Sigmoid colon (tissue), 7 donors: ENCODE measurements around the gene XNDC1N. TPM values are rescaled to one million over a fixed set of nuclear protein-coding genes. Genes with fewer than 3 reads are reported as not detected.

Experiments used
- DNase-seq: peaks from one replicate; pipeline ENCODE4 v3.0.0-alpha.2; 2019
- H3K27ac ChIP-seq, 4 donors: fragments of 200-600 bp; sonication (generic); one replicate each; pipeline ENCODE4 v1.5.1; 2016 to 2019; ENCODE audit warnings: mild to moderate bottlenecking in 1 of 4
- H3K27me3 ChIP-seq, 3 donors: fragments of 200-600 bp; sonication (generic); one replicate each; pipeline ENCODE4 v1.5.1; 2019; ENCODE audit warnings: mild to moderate bottlenecking in 1 of 3
- H3K36me3 ChIP-seq, 4 donors: fragments of 200-600 bp; sonication (generic); one replicate each; pipeline ENCODE4 v1.5.1; 2016 to 2019
- H3K4me1 ChIP-seq, 4 donors: fragments of 200-600 bp; sonication (generic); one replicate each; pipeline ENCODE4 v1.5.1; 2017 to 2019
- H3K4me3 ChIP-seq, 4 donors: fragments of 200-600 bp; sonication (generic); one replicate each; pipeline ENCODE4 v1.5.1; 2017 to 2019; ENCODE audit warnings: mild to moderate bottlenecking in 2 of 4, moderate library complexity in 1 of 4
- H3K9me3 ChIP-seq, 4 donors: fragments of 200-600 bp in 3 of 4; sonication (generic) in 3 of 4; one replicate each; pipeline versions ENCODE4 v1.5.1 to v1.6.1; 2013 to 2019
- CTCF ChIP-seq, 4 experiments: fragments of 450-650 bp in 3 of 4; fragments of 200-600 bp in 1 of 4; IDR thresholded peaks; one replicate each; pipeline ENCODE4 v1.5.1; 2016 to 2019; ENCODE audit warnings: antibody characterized with exemption in 4 of 4, mild to moderate bottlenecking in 3 of 4, moderate library complexity in 2 of 4
- EP300 ChIP-seq, 4 donors: sonication (generic); formaldehyde crosslinking; IDR thresholded peaks; one replicate each; pipeline ENCODE4 v1.6.1; 2017; ENCODE audit warnings: antibody characterized with exemption in 4 of 4
- POLR2A ChIP-seq, 2 donors: fragments of 450-650 bp; IDR thresholded peaks; one replicate each; pipeline ENCODE4 v1.6.1; 2016; ENCODE audit warnings: antibody characterized with exemption in 2 of 2, mild to moderate bottlenecking in 2 of 2, moderate library complexity in 2 of 2
- POLR2AphosphoS5 ChIP-seq, 4 donors: sonication (generic); formaldehyde crosslinking; IDR thresholded peaks; one replicate each; pipeline ENCODE4 v1.6.1; 2017; ENCODE audit warnings: antibody characterized with exemption in 4 of 4
- WGBS, 2 donors: extraction: QIAGEN DNeasy Blood & Tissue Kit; methylation state at CpG; one replicate each; pipeline ENCODE4 v1.1.7; 2013; 5-methylcytosine and 5-hydroxymethylcytosine counted together
- intact Hi-C: fragments of 100-400 bp; cut with DNase I; formaldehyde crosslinking; loops from one replicate; pipeline ENCODE4 v1.15.1; 2023
- polyA plus RNA-seq, 3 donors: library from polyadenylated mRNA; stranded (reverse); fragments of 200-250 nt; gene quantifications; one replicate each; pipeline ENCODE4 v1.2.3, GENCODE V29; 2013
- total RNA-seq, 4 donors: library from RNA; depleted of rRNA; stranded (reverse); fragments of >200 nt; gene quantifications; one replicate each; pipeline ENCODE4 v1.1.0, GENCODE V29; 2016
- donor health status: healthy with polysubstance abuse.
- donor health status: Bipolar disorder and iron deficiency.
- donor health status: healthy.

Gene XNDC1N
- 1 to 10 TPM; 6.3 to 10.0 (median 8.2) TPM for total RNA-seq
- 1 to 10 TPM; 1.8 to 5.6 (median 1.8) TPM for polyA plus RNA-seq

GRCh38 chr11:71927820-71928736, at the start of gene XNDC1N:
TSS of gene XNDC1N (minus strand) at chr11:71928594. CDS start at chr11:71923353, 5,241 bp downstream.
- H3K36me3 ChIP-seq, result peaks cover 0 to 10% (median under 1%) of the 10 kb centered on the region in 4 donors
- 0% methylated on average over 40 of the region's 40 CpGs for WGBS, 2 donors
- no peaks in the 10 kb centered on the region for H3K27me3 ChIP-seq
- DNase-seq, result peak; percentile 86
- TF ChIP-seq EP300 (IDR thresholded peaks at IDR 0.05), result no peak
- no peak for TF ChIP-seq CTCF (IDR thresholded peaks at IDR 0.05)
- TF ChIP-seq POLR2AphosphoS5 (IDR thresholded peaks at IDR 0.05), result no peak
- no peak for TF ChIP-seq POLR2A (IDR thresholded peaks at IDR 0.05)
- intact Hi-C loops, result loop anchor here (5.0 kb wide), 1 partner anchor 294 kb away; the partner anchor contains the start of gene INPPL1
- H3K4me1 ChIP-seq, result peaks cover 0 to 39% (median 29%) of the 10 kb centered on the region in 4 donors
- peak within 1 kb of the TSS; percentile 65 to 93 (median 80) for H3K4me3 ChIP-seq
- peak within 1 kb of the TSS; percentile 83 to 91 (median 86) for H3K27ac ChIP-seq
- H3K9me3 ChIP-seq, result no peaks in the 10 kb centered on the region

- peak; percentile 47 to 72 (median 67) for TF ChIP-seq CTCF (IDR thresholded peaks at IDR 0.05)
- no peak for TF ChIP-seq POLR2AphosphoS5 (IDR thresholded peaks at IDR 0.05)
- TF ChIP-seq EP300 (IDR thresholded peaks at IDR 0.05), result no peak
- peak overlapping the region in 1 of 4 donors; percentile 32 for H3K27ac ChIP-seq
- H3K27me3 ChIP-seq, result no peaks in the 10 kb centered on the region
- H3K4me3 ChIP-seq, result no peak overlapping the region
- WGBS, 2 donors, result 49 to 51% methylated on average over 7 of the region's 7 CpGs
- peaks cover 0 to 7% (median 0%) of the 10 kb centered on the region in 4 donors for H3K36me3 ChIP-seq
- peaks cover 0 to 16% (median 4%) of the 10 kb centered on the region in 4 donors for H3K4me1 ChIP-seq
- no peaks in the 10 kb centered on the region for H3K9me3 ChIP-seq
- intact Hi-C loops, result loop anchor here (2.0 to 10.0 kb wide), 4 partner anchors 34 to 437 kb away; no protein-coding TSS in a partner anchor
- DNase-seq, result peak; percentile 68
Observed at GRCh38 chr11:71977743-71978418, 49.5 kb upstream of the XNDC1N start.

- no peak overlapping the region for H3K27ac ChIP-seq
- WGBS, 2 donors, result 77 to 81% methylated on average over 1 of the region's 1 CpG
- TF ChIP-seq POLR2AphosphoS5 (IDR thresholded peaks at IDR 0.05) (no peak), POLR2A (IDR thresholded peaks at IDR 0.05) (no peak), EP300 (IDR thresholded peaks at IDR 0.05) (no peak), CTCF (IDR thresholded peaks at IDR 0.05) (no peak)
- no peaks in the 10 kb centered on the region for H3K27me3 ChIP-seq
- peaks cover 0 to 22% (median 6%) of the 10 kb centered on the region in 4 donors for H3K4me1 ChIP-seq
- H3K36me3 ChIP-seq, result peaks cover 0 to 7% (median 0%) of the 10 kb centered on the region in 4 donors
- no peaks in the 10 kb centered on the region for H3K9me3 ChIP-seq
- intact Hi-C loops, result loop anchor here (2.0 to 10.0 kb wide), 4 partner anchors 35 to 438 kb away; no protein-coding TSS in a partner anchor
- DNase-seq, result no peak
- H3K4me3 ChIP-seq, result no peak overlapping the region
Observed at GRCh38 chr11:71977090-71977489, 48.7 kb upstream of the XNDC1N start.

- peaks cover 0 to 22% (median 6%) of the 10 kb centered on the region in 4 donors for H3K4me1 ChIP-seq
- H3K27ac ChIP-seq, result no peak overlapping the region
- TF ChIP-seq CTCF (IDR thresholded peaks at IDR 0.05) (no peak), POLR2AphosphoS5 (IDR thresholded peaks at IDR 0.05) (no peak), POLR2A (IDR thresholded peaks at IDR 0.05) (no peak), EP300 (IDR thresholded peaks at IDR 0.05) (no peak)
- no peaks in the 10 kb centered on the region for H3K9me3 ChIP-seq
- H3K4me3 ChIP-seq, result no peak overlapping the region
- peaks cover 0 to 7% (median 0%) of the 10 kb centered on the region in 4 donors for H3K36me3 ChIP-seq
- no peaks in the 10 kb centered on the region for H3K27me3 ChIP-seq
- intact Hi-C loops, result loop anchor here (2.0 to 10.0 kb wide), 4 partner anchors 36 to 438 kb away; no protein-coding TSS in a partner anchor
- 93 to 95% methylated on average over 5 of the region's 5 CpGs for WGBS, 2 donors
- DNase-seq, result no peak
Observed at GRCh38 chr11:71976551-71976950, 48.2 kb upstream of the XNDC1N start.
